ENCODE results near the gene EDNRA. TPM values are rescaled to one million over a fixed set of nuclear protein-coding genes. Genes with fewer than 3 reads are reported as not detected.

The EDNRA gene
- total and polyA plus RNA-seq, 2 donors (not counting 3 experiments of a cell fraction or from before 2014, with no cell fraction given) = 0.01 TPM; not detected in 1

DNA sequence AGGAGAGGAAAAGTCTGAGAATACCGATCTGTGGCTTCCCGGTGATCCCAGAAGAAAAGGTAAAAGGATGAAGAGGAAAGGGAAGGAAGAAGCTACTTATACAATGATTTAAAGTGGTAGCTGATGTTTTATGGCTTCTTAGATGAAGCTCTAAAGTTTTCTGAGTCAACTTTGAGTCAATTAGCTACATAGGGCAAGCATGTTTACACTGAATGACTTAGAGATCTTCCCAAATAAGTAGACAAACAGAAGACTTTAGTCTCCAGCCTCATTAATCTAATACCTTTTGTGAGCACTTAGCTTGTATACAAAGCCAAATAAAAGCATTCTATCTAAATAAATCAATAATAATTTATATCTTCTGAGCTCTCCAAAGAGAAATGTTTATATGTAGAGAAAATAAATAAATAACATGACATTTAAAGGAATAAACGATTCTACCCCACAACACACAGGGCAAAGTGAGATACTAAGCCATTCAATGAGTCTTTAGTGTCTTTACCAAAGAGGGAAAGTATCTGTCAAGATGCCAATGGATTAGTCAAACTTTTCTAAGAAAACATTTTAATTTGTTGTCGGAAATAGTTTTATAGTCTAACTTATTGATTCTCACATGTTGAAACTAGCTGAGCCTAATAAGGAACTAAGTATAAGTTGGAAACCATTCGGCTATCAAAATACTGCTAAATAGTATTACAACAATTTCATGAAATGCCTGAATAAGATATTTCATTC is 90.3 kb downstream of the EDNRA start:
- intact Hi-C loops (cut with micrococcal nuclease) = loop anchor here (10.0 kb wide), 1 partner anchor 236 kb away; no protein-coding TSS in a partner anchor
- Histone ChIP-seq H3K9me3 (replicated peaks; ENCODE audit: control insufficient read depth, insufficient read depth, low read length) (no peaks in the 10 kb centered on the region), H2AFZ (ENCODE audit: low read depth, low read length) (no peak overlapping the region), H3K4me3 (replicated peaks in 1 of 3; ENCODE audit: insufficient read depth in 1 of 3, low read depth in 1 of 3, low read length in 3 of 3) (no peak overlapping the region), H3K9ac (replicated peaks; ENCODE audit: extremely low read depth, insufficient read depth, low read length) (no peak overlapping the region), H4K20me1 (replicated peaks; ENCODE audit: control insufficient read depth, extremely low read depth, insufficient read depth, low read length) (no peaks in the 10 kb centered on the region), H3K79me2 (ENCODE audit: control insufficient read depth, insufficient read depth, low read length) (no peaks in the 10 kb centered on the region), H3K9me1 (replicated peaks; ENCODE audit: control insufficient read depth, extremely low read depth, insufficient read depth, low read length) (no peaks in the 10 kb centered on the region), H3K4me1 (ENCODE audit: control insufficient read depth, extremely low read depth, insufficient read depth, low read length) (no peaks in the 10 kb centered on the region), H3K36me3 (ENCODE audit: control insufficient read depth in 2 of 2, extremely low read depth in 1 of 2, insufficient read depth in 2 of 2, low read length in 2 of 2) (no peaks in the 10 kb centered on the region), H3K27ac (ENCODE audit: insufficient read depth, low read depth, low read length) (no peak overlapping the region), H3K4me2 (ENCODE audit: insufficient read depth, low read length) (no peak overlapping the region), H3K27me3 (ENCODE audit: control insufficient read depth in 2 of 2, insufficient read depth in 2 of 2, low read length in 2 of 2) (peaks cover 9 to 13% of the 10 kb centered on the region in 2 experiments)
- DNase-seq (ENCODE audit: low read depth, low spot score) (no peak), FAIRE-seq (no peak)
- POLR2A ChIA-PET = no interaction called here
- no TSS peak for BruUV-seq (replicated peaks)
- CTCF ChIA-PET = interaction anchor here (0.8 to 2.2 kb wide), 4 partner anchors 19 to 296 kb away, joined by 3 to 10 read pairs (median 4); no protein-coding TSS in a partner anchor
- dilution Hi-C loops (cut with MboI; ENCODE audit: extremely low pct_ligation_motif_present, low sequenced_read_pairs) = no loop called here
- no peak for TF ChIP-seq FOS (IDR thresholded peaks at IDR 0.05; ENCODE audit: borderline replicate concordance, insufficient read depth, low read length)
- no peak for TF ChIP-seq GATA2 (IDR thresholded peaks at IDR 0.05; ENCODE audit: insufficient read depth, insufficient read length, low read depth, low read length)
- no peak for TF ChIP-seq EZH2 (IDR thresholded peaks at IDR 0.05; ENCODE audit: borderline replicate concordance, low read depth, low read length, severe bottlenecking)
- TF ChIP-seq JUN (IDR thresholded peaks at IDR 0.05; ENCODE audit: borderline replicate concordance, insufficient read depth, insufficient read length, low read depth) = no peak
- no peak for TF ChIP-seq MAX (IDR thresholded peaks at IDR 0.05; ENCODE audit: insufficient read depth, insufficient read length)
- TF ChIP-seq MYC (IDR thresholded peaks at IDR 0.05; ENCODE audit: low read depth, low read length) = no peak

DNA sequence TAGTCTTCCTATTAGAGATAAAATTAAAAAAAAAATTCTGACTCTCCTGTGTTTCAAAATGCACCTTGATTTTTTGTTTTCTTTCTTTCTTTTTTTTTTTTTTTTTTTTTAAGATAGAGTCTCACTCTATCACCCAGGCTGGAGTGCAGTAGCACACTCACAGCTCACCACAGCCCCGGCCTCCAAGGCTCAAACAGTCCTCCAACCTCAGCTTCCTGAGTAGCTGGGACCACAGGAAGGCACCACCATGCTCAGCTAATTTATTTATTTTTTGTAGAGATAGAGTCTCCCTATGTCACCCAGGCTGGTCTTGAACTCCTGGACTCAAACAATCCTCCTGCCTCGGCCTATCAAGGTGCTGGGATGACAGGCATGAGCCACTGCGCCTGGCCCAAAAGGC is 95.2 kb downstream of the EDNRA start:
- no peak for DNase-seq (ENCODE audit: low read depth, low spot score)
- CTCF ChIA-PET = interaction anchor here (1.4 to 2.2 kb wide), 3 partner anchors 14 to 57 kb away, joined by 3 to 8 read pairs (median 4); no protein-coding TSS in a partner anchor
- peaks cover 17% of the 10 kb centered on the region for H3K4me1 ChIP-seq (ENCODE audit: control insufficient read depth, extremely low read depth, insufficient read depth, low read length)
- no TSS peak for BruUV-seq (replicated peaks)
- no peak overlapping the region for H3K4me2 ChIP-seq (ENCODE audit: insufficient read depth, low read length)
- intact Hi-C loops (cut with micrococcal nuclease) = loop anchor here (10.0 kb wide), 1 partner anchor 241 kb away; no protein-coding TSS in a partner anchor
- no peak overlapping the region for H3K27ac ChIP-seq (ENCODE audit: insufficient read depth, low read depth, low read length)
- H3K9me1 ChIP-seq (replicated peaks; ENCODE audit: control insufficient read depth, extremely low read depth, insufficient read depth, low read length) = no peaks in the 10 kb centered on the region
- no peak overlapping the region for H2AFZ ChIP-seq (ENCODE audit: low read depth, low read length)
- no peaks in the 10 kb centered on the region for H3K79me2 ChIP-seq (ENCODE audit: control insufficient read depth, insufficient read depth, low read length)
- H3K9ac ChIP-seq (replicated peaks; ENCODE audit: extremely low read depth, insufficient read depth, low read length) = no peak overlapping the region
- no peaks in the 10 kb centered on the region for H3K36me3 ChIP-seq (ENCODE audit: control insufficient read depth in 2 of 2, extremely low read depth in 1 of 2, insufficient read depth in 2 of 2, low read length in 2 of 2)
- no peaks in the 10 kb centered on the region for H4K20me1 ChIP-seq (replicated peaks; ENCODE audit: control insufficient read depth, extremely low read depth, insufficient read depth, low read length)
- H3K27me3 ChIP-seq (ENCODE audit: control insufficient read depth in 2 of 2, insufficient read depth in 2 of 2, low read length in 2 of 2) = no peaks in the 10 kb centered on the region
- POLR2A ChIA-PET = no interaction called here
- no peaks in the 10 kb centered on the region for H3K9me3 ChIP-seq (replicated peaks; ENCODE audit: control insufficient read depth, insufficient read depth, low read length)
- TF ChIP-seq JUN (IDR thresholded peaks at IDR 0.05; ENCODE audit: borderline replicate concordance, insufficient read depth, insufficient read length, low read depth) (no peak), MYC (IDR thresholded peaks at IDR 0.05; ENCODE audit: low read depth, low read length) (no peak), POLR2A (IDR thresholded peaks at IDR 0.05; ENCODE audit: low read depth, low read length) (no peak)
- TF ChIP-seq, protein P1, sequence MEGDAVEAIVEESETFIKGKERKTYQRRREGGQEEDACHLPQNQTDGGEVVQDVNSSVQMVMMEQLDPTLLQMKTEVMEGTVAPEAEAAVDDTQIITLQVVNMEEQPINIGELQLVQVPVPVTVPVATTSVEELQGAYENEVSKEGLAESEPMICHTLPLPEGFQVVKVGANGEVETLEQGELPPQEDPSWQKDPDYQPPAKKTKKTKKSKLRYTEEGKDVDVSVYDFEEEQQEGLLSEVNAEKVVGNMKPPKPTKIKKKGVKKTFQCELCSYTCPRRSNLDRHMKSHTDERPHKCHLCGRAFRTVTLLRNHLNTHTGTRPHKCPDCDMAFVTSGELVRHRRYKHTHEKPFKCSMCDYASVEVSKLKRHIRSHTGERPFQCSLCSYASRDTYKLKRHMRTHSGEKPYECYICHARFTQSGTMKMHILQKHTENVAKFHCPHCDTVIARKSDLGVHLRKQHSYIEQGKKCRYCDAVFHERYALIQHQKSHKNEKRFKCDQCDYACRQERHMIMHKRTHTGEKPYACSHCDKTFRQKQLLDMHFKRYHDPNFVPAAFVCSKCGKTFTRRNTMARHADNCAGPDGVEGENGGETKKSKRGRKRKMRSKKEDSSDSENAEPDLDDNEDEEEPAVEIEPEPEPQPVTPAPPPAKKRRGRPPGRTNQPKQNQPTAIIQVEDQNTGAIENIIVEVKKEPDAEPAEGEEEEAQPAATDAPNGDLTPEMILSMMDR (IDR thresholded peaks at IDR 0.05; ENCODE audit: extremely low read depth in 1 of 2, insufficient read depth in 1 of 2, low read depth in 1 of 2, low read length in 2 of 2) = no peak
- dilution Hi-C loops (cut with MboI; ENCODE audit: extremely low pct_ligation_motif_present, low sequenced_read_pairs) = no loop called here
- H3K4me3 ChIP-seq (replicated peaks in 1 of 3; ENCODE audit: insufficient read depth in 1 of 3, low read depth in 1 of 3, low read length in 3 of 3) = no peak overlapping the region
- FAIRE-seq = no peak
